Pancreas (tissue), 10 donors: ENCODE results near the gene ATG4D. TPM values are rescaled to one million over a fixed set of nuclear protein-coding genes. Genes with fewer than 3 reads are reported as not detected.

Source experiments
- ATAC-seq, 4 donors: fragments of 200-7000 bp; cut with Tn5 transposase; one replicate each; pipeline versions ENCODE4 v1.8.0 to v1.9.1; 2020; ENCODE audit warnings: mild to moderate bottlenecking in 4 of 4, moderate library complexity in 4 of 4
- DNase-seq, 6 donors: peaks; one replicate each; pipeline ENCODE4 v3.0.0-alpha.2; 2020
- FAIRE-seq: peaks from 2 replicates; lab custom pipeline; 2012; peaks lifted over from hg19 to GRCh38; lab: Jason Lieb, UNC
- H3K27ac ChIP-seq, 4 donors: fragments of 200-600 bp; sonication (generic); 1 replicate in 3 of 4; 2 replicates in 1 of 4; pipeline versions ENCODE4 v1.5.0 to v1.8.0; 2020
- H3K27me3 ChIP-seq, 4 donors: fragments of 200-600 bp; one replicate each; pipeline ENCODE4 v1.8.0; 2021
- H3K36me3 ChIP-seq, 3 donors: fragments of 200-600 bp; sonication (generic) in 1 of 3; one replicate each; pipeline versions ENCODE4 v1.5.0 to v1.8.0; 2020 to 2021
- H3K4me1 ChIP-seq, 3 donors: fragments of 200-600 bp; one replicate each; pipeline ENCODE4 v1.8.0; 2021
- H3K4me3 ChIP-seq, 4 donors: fragments of 200-600 bp; sonication (generic) in 2 of 4; one replicate each; pipeline versions ENCODE4 v1.5.0 to v1.8.0; 2020 to 2021
- H3K9me3 ChIP-seq, 4 donors: fragments of 200-600 bp; one replicate each; pipeline ENCODE4 v1.8.0; 2021
- CTCF ChIP-seq, 4 donors: fragments of 200-600 bp; sonication (generic) in 3 of 4; IDR thresholded peaks; one replicate each; pipeline versions ENCODE4 v1.5.0 to v1.8.0; 2021; ENCODE audit warnings: antibody characterized with exemption in 4 of 4
- WGBS, 2 donors: extraction: QIAGEN DNeasy Blood & Tissue Kit; methylation state at CpG; one replicate each; pipeline ENCODE4 v1.1.7; 2013; 5-methylcytosine and 5-hydroxymethylcytosine counted together
- intact Hi-C, 3 donors: fragments of 100-400 bp; cut with DNase I; formaldehyde crosslinking; loops; one replicate each; pipeline versions ENCODE4 v1.11.1 to v1.14.2; 2022
- polyA plus RNA-seq, 2 donors: library from polyadenylated mRNA; stranded (reverse); fragments of 200-250 nt; gene quantifications; one replicate each; pipeline ENCODE4 v1.2.3, GENCODE V29; 2013
- total RNA-seq, 6 donors: library from RNA; stranded (reverse); fragmentation: NEBNext Ultra II Directional in 4 of 6; extraction: Animal tissue kit (Norgen Biotek cat#: 25700) in 4 of 6; gene quantifications; one replicate each; pipeline versions ENCODE4 v1.2.1 to v1.2.4, GENCODE V29; 2021 to 2023
- donor health status: healthy with polysubstance abuse.
- donor health status: DM: no; HTN: no; CAD: no; lungs with moderate emphysema.
- donor health status: DM: no; HTN: no; CAD: no.
- donor health status: control.
- donor health status: control.
- donor health status: Bipolar disorder and iron deficiency.
- donor health status: DM: yes; HTN: yes; CAD: no.
- donor health status: DM: no; HTN: no; CAD: no.
- donor health status: DM: no; HTN: no; CAD: no.
- donor health status: DM: yes; HTN: yes; CAD: no.

ATG4D gene
- total and polyA plus RNA-seq, 8 donors: 12.9 to 62.1 (median 22.7) TPM

- no peak for FAIRE-seq
- peak overlapping the region in 1 of 4 donors; percentile 5 for H3K27ac ChIP-seq
- H3K9me3 ChIP-seq: no peaks in the 10 kb centered on the region
- H3K4me1 ChIP-seq: peaks cover 6 to 19% (median 7%) of the 10 kb centered on the region in 3 donors
- H3K36me3 ChIP-seq: no peaks in the 10 kb centered on the region
- H3K4me3 ChIP-seq: peak overlapping the region; percentile 19 to 57 (median 34)
- intact Hi-C loops: no loop called here
- peak in 3 of 6 donors; percentile 57 to 78 (median 73) for DNase-seq
- peak in 3 of 4 donors; percentile 24 to 46 (median 33) for ATAC-seq
- no peak for TF ChIP-seq CTCF (IDR thresholded peaks at IDR 0.05)
- no peaks in the 10 kb centered on the region for H3K27me3 ChIP-seq
- WGBS, 2 donors: 1 to 3% methylated on average over 27 of the region's 27 CpGs
Measured at GRCh38 chr19:10517760-10518443, 25.8 kb upstream of the ATG4D start.

- Histone ChIP-seq H3K4me3 (no peak overlapping the region), H3K4me1 (peaks cover 6 to 19% (median 7%) of the 10 kb centered on the region in 3 donors), H3K27me3 (no peaks in the 10 kb centered on the region), H3K27ac (peak overlapping the region in 1 of 4 donors; percentile 5), H3K36me3 (no peaks in the 10 kb centered on the region), H3K9me3 (no peaks in the 10 kb centered on the region)
- ATAC-seq (no peak), FAIRE-seq (no peak), DNase-seq (peak in 4 of 6 donors; percentile 51 to 69 (median 58))
- TF ChIP-seq CTCF (IDR thresholded peaks at IDR 0.05): no peak
- 14 to 18% methylated on average over 31 to 33 of the region's 33 CpGs for WGBS, 2 donors
- intact Hi-C loops: no loop called here
Measured at GRCh38 chr19:10518444-10519361, 25.0 kb upstream of the ATG4D start.

- ATAC-seq (no peak), FAIRE-seq (no peak), DNase-seq (no peak)
- no peak overlapping the region for H3K27ac ChIP-seq
- H3K4me1 ChIP-seq: peaks cover 6 to 19% (median 7%) of the 10 kb centered on the region in 3 donors
- H3K36me3 ChIP-seq: no peaks in the 10 kb centered on the region
- no peak overlapping the region for H3K4me3 ChIP-seq
- 54 to 56% methylated on average over 7 of the region's 7 CpGs for WGBS, 2 donors
- H3K27me3 ChIP-seq: no peaks in the 10 kb centered on the region
- TF ChIP-seq CTCF (IDR thresholded peaks at IDR 0.05): no peak
- intact Hi-C loops: no loop called here
- H3K9me3 ChIP-seq: no peaks in the 10 kb centered on the region
Measured at GRCh38 chr19:10519421-10519820, 24.3 kb upstream of the ATG4D start.

GRCh38 chr19:10520652-10521318 lies 22.9 kb upstream of the ATG4D start:
- DNase-seq (peak in 5 of 6 donors; percentile 48 to 84 (median 63)), FAIRE-seq (no peak), ATAC-seq (peak; percentile 27 to 44 (median 41))
- peaks cover 6 to 19% (median 7%) of the 10 kb centered on the region in 3 donors for H3K4me1 ChIP-seq
- H3K4me3 ChIP-seq: no peak overlapping the region
- peak overlapping the region in 2 of 4 donors; percentile 72 to 81 for H3K27ac ChIP-seq
- intact Hi-C loops: no loop called here
- no peaks in the 10 kb centered on the region for H3K36me3 ChIP-seq
- no peaks in the 10 kb centered on the region for H3K27me3 ChIP-seq
- WGBS, 2 donors: 54% methylated on average over 15 of the region's 15 CpGs
- no peak for TF ChIP-seq CTCF (IDR thresholded peaks at IDR 0.05)
- no peaks in the 10 kb centered on the region for H3K9me3 ChIP-seq
